GM18498 (cell line): ENCODE measurements around the gene POLH.
"Not testable (repeated sequence)": the region's sequence is repeated elsewhere in the genome, so short reads cannot be mapped to it uniquely, and the experiment has no call there.

Experiments used
- ATAC-seq: cut with Tn5 transposase; IDR thresholded peaks from one replicate; pipeline ENCODE4 v1.9.1; 2021; ENCODE audit warnings: mild to moderate bottlenecking, moderate library complexity; ENCODE audit not compliant: unreplicated experiment

POLH gene

DNA sequence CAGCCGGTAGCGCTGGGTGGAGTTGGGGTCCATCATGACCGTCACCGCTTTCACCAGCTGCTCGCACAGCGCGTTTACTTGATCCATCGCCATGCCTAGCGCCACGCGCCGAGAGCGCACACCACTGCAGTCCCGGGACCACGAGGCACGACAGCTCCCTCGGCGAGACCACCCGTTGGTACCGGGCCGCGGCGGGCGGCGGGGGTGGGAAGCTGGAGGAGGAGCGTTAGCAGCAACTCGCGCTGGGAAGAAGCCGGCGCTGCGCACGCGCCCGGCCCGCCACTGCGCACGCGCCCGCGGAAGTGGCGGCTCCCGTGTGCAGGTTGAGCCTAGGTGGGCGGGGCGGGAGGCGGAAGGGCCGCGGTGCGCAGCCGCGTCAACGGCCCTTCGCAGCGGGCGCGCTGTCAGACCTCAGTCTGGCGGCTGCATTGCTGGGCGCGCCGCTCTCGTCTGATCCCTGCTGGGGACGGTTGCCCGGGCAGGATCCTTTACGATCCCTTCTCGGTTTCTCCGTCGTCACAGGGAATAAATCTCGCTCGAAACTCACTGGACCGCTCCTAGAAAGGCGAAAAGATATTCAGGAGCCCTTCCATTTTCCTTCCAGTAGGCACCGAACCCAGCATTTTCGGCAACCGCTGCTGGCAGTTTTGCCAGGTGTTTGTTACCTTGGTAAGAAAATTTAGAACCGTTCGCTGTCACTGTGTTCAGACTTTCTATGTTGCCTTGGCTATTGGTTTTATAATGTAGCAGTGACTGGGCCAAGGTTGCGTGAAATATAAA is at the start of gene POLH, which contains the start of gene XPO5:
Gene POLH, plus strand, starts transcription at position 414 of the 780 bp plus-strand sequence. CDS start 6,135 bp downstream, outside the sequence.
Gene XPO5, minus strand, starts transcription at position 267 of the 780 bp plus-strand sequence. Its CDS starts 174 bp downstream, at position 93.
- peak; percentile 90 for ATAC-seq

DNA sequence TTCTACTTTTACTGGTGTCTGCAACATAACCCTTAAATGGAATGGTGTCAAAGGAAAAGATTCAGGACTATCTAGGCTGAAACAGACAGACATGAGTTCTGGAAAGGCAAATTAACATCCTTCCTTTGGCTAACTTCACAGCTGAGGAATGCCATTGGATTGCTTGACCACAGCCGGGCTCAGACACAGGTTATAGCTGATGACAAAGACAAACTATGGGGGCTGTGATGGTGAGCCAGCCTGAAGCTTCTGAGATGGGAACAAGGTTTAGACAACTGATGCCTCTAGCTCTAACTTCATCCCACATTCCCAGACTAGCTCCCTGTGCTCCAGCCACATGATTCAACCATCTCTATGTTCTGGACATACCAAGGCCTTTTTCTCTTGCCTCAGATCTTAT is 43.8 kb upstream of the POLH start:
- no peak for ATAC-seq

DNA sequence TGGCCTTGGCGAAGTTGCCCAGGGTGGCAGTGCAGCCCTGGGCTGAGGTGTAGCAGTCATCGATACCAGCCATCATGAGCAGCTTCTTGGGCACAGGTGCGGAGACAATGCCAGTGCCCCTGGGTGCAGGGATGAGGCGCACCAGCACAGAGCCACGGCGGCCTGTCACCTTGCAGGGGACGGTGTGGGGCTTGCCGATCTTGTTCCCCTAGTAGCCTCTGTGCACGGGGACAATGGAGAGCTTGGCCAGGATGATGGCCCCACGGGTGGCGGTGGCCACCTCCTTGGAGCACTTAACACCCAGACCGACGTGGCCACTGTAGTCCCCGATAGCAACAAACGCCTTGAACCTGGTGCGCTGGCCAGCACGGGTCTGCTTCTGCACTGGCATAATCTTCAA is 37.0 kb upstream of the POLH start:
- not testable (repeated sequence) for ATAC-seq

DNA sequence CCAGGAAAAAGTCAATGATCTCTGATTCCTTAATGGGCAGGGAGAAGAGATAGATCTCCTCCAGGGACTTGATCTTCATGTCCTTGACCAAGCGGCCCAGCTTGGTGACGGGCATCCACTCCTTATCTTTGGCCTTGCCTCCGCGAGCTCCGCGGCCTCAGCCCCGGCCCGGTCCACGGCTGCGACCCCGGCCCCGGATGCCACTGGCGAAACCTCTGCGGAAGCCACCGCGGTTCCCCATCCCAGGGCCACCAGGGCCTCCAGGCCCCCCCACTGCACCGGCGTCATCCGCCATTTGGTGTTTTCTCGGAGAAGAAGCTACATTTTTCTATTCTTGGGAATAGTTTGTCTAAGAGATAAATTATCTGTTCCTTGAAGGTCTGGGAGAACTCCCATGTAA is 36.6 kb upstream of the POLH start:
- not testable (repeated sequence) for ATAC-seq

DNA sequence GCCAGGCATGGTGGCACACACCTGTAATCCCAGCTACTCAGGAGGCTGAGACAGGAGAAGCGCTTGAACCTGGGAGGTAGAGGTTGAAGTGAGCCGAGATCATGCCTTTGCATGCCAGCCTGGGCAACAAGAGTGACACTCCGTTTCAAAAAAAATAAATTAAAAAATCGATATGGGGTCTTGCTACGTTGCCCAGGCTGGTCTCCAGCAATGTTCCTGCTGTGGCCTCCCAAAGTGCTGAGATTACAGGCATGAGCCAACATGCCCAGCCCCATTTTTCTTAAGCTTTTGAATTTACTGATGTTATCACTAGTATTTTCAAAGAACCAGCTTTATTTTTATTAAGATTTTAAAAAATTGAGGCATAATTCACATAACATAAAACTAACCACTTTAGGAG is 35.5 kb upstream of the POLH start:
- ATAC-seq = no peak

DNA sequence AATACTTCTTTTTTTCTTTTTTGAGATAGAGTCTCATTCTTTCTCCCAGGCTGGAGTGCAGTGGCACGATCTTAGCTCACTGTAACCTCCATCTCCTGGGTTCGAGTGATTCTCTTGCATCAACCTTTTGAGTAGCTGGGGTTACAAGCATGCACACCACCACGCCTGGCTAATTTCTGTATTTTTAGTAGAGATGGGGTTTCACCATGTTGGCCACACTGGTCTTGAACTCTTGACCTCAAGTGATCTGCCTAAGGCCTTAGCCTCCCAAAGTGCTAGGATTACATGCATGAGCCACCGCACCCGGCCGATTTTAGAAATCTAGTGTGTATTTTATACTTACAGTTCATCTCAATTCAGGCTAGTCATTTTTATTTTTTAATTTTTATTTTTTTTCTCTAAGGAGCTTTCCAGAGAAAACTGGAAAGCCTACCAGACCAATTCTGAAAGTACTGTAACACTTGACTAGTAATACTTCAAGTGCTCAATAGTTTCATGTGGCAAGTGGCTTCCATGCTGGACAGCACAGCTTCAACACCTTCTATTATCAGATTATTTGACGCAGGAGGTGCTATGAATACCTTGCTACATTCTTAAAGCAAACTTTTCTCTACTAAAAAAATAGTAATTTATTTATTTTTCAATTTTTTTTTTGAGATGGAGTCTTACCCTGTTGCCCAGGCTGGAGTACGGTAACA is 34.1 kb upstream of the POLH start:
- peak; percentile 51 for ATAC-seq

DNA sequence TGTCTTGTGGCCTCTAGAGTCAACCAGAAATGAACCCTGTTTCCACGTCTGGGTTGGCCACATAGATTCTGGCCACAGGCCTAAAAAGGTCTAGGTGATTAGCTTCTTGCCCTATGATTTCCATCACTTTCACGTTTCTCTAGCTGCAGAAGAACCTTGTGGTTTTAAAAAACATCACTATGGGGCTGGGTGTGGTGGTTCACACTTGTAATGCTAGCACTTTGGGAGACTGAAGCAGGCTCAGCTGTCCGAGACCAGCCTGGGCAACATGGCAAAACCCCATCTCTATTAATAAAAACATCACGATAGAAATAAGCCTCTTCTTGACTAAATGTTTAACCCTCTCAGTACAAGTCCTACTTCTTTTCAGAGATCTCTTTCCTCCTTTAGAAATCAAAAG is 31.5 kb upstream of the POLH start:
- ATAC-seq = peak; percentile 57

DNA sequence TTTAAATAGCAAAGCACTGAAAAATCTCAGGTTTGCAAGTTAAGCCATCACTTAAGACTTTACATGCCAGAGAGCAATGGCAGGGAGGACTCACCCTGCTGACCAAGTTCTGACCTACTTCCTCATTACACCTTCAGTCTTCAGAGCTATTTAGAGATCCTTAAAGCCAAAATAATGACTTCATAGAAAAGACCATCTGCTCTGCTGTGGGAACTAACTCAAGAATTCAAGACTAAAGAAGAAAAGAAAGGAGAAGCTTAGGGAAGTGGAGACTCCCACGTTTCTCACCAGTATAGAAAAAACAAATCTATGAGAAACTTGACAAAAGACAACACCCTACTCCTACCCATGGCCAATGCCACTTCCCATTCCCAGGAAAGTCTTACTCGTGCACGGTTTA is 28.8 kb upstream of the POLH start:
- ATAC-seq = no peak

DNA sequence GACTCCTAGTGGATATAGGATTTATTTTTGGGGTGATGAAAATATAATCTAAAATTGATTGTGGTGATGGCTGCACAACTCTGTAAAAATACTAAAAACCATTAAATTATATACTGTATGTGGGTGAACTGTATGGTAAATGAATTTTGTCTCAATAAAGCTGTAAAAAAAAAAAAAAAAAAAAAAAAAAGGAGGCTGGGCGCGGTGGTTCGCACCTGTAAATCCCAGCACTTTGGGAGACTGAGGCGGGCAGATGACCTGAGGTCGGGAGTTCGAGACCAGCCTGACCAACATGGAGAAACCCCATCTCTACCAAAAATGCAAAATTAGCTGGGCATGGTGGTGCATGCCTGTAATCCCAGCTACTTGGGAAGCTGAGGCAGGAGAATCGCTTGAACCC is 18.4 kb upstream of the POLH start:
- not testable (repeated sequence) for ATAC-seq

DNA sequence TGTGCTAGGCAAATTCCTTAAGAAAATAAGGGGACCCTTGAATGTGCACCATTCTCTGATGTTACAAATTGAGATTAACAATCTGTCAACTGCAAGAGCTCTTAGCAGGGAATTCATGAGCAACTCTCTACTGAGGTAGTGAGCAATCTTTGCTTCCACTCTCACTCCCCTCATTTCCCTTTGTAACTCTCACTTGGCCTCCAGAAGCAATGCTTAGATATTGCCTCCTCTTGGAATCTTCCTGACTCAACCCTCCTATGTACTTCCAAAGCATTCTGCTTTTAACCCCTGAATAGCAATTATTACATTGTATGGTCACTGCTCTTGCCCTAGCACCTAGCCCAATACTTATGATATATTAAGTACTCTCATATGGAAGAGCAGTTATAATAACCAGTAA is 16.7 kb upstream of the POLH start:
- ATAC-seq = no peak

DNA sequence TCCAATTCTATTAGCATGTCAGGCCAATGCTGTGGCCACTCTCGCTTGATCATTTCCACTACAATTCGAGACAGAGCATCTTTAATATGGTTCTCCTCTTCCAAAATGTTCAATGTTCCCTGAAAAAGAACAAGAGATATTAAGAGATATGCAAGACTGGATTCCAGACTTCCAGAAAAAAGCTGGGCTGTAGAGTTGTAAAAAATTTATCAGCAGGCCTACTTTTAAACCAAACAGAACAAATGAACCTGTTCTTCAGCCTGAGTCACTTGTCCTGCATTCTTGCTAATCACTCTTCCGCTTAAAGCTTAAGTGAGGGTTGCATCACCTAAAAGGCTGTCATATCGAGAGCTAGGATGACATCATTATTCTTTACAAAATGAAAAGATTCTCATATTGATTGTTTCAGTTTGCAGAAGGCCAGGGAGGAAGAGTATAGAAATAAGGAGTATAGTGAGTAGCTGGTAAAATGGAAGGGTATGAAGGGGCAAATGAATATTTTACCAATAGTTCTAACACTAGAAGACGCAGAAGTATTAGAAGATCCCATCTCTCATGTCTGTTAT is 5.0 kb upstream of the POLH start:
- no peak for ATAC-seq

DNA sequence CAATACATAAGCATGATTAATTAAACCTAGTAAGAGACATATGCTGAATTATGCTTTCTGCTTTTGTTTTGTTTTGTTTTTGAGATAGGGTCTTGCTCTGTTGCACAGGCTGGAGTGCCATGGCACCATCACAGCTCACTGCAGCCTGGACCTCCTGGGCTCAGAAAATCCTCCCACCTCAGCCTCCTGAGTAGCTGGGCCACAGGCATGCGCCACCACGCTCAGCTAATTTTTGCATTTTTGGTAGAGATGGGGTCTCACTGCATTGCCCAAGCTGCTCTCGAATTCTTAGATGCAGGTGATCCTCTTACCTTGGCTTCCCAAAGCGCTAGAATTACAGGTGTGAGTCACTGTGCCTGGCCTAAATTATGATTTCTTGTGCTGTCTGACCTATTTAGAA is 4.0 kb upstream of the POLH start:
- ATAC-seq = no peak

DNA sequence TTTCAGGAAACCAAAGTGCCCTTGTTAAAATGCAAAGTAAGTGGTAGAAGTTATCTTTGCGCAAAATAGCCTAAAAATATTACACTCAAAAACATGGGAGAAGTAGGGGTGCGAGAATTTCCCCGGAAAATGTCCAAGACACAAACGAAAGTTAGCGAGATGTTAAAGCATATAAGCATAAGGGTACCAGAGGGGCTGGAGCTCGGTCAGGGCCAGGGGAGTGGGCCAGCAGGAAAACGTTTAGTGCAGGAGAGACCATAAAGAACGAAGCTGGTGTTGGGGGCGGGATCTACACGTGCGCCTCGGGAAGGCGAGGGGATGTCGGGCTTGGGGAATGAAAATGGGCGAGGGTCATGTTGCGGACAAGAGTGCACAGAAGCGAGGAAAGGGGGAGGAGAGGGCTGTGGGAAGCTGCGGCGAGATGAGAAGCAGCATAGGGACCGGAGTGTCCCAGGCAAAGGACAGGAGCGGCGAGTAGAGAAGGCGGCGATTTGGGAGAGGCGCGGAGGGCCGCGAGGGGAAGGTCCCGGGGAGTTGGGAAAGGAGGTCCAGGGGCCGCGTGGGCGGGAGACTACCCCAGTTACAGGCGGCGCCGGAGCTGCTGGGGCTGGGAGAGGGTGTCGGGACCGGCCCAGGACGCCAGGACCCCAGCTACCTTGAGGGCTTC is 747 bp upstream of the POLH start:
- ATAC-seq = peak; percentile 25

DNA sequence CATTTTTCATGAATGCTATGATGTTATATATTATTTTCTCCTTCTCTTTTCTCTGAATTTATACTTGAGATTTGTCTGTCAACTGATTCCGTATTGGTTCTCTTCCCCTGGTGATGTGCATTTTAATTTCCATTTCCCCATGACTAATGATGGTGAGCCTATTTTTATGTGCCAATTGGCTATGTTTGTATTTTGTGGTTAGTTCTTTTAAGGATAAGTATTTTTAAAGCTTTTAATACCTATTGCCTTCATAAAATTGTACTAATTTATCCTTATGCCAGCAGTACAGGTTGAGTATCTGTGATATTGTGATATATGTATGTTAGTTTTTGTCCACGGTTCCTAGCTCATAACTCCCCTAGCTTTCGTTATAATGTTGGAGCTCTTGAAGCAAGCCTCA is 2.8 kb downstream of the POLH start:
- ATAC-seq = no peak

DNA sequence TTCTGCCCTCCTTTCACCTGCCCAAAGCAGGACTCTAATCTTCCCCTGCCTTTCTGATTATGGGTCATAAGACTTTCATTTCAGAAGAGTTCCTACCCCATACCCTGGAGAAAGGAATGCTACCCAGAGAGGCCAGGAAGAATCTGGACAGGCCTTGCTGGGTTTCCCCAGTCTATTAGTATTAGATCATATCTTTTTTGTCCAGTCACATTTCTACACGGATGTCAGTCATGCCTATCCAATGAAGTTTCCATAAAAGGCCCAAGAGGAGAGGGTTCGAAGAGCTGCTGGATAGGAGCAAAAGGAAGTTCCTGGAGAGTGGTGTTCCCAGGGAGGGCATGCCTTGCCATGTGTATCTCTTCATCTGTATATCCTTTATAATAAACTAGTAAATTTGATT is 3.2 kb downstream of the POLH start:
- no peak for ATAC-seq

DNA sequence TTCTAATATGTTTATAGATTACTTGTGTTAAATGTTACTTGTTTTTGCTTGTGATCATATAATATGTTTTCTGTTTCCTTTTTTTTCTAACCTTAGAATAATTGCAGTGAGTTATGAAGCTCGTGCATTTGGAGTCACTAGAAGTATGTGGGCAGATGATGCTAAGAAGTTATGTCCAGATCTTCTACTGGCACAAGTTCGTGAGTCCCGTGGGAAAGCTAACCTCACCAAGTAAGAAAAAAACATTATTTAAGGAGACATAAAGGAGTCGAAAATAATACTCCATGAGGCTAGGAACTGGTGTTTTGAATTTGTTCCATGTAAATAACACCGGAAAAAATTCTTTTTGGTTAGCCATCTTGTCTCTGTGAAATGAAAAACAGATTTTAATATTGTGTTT is 6.9 kb downstream of the POLH start:
- ATAC-seq = no peak

DNA sequence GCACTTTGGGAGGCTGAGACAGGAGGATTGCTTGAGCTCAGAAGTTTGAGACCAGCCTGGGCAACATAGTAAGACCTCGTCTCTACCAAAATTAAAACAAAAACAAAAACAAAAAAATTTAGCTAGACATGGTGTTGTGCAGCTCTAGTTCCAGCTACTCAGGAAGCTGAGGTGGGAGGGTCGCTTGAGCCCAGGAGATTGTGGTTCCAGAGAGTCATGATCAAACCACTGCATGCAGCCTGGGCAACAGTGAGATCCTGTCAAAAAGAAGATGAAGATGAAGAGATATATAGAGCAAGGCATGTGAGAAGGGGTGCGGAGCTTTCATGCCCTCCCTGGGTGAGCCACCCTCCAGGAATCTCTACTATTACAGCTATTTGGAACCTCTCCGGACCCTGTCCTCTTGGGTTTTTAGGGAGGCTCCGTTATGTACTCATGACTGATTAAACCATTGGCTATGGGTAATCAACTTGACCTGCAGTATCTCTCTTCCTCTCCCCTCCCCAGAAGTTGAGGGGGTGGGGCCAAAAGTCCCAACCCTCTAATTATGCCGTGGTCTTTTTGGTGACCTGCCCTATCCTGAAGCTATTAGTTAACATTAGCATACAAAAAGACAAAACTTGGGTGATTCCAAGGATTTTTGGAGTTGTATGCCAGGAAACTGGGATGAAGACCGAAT is 9.0 kb downstream of the POLH start:
- ATAC-seq = no peak

DNA sequence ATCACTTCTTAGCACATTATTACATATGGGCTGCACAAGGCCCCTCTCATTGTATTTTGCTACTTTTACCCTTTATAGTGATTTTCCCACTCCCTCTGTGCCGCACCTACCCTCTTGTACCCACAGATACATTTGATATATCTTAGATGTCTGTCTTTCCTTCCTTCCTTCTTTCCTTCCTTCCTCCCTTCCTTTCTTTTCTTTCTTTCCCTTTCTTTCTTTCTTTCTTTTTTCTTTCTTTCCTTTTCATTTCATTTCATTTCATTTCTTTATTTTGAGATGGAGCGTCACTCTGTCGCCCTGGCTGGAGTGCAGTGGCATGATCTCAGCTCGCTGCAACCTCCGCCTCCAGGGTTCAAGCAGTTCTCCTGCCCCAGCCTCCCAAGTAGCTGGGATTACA is 12.2 kb downstream of the POLH start:
- ATAC-seq = no peak

DNA sequence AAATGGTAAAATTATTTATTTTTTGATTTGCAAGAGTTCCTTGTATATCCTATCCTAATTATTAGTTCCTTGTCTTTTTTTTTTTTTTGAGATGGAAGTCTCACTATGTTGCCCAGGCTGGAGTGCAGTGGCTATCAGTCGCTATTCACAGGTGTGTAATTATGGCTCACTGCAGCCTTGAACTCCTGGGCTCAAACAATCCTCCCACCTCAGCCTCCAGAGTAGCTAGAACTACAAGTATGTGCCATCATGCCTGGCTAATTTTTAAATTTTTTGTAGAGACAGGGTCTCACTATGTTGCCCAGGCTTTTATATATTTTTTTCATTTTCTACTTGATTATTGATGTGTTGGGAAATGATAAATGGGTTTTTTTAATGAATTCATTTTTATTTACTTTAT is 13.6 kb downstream of the POLH start:
- ATAC-seq = not testable (repeated sequence)

DNA sequence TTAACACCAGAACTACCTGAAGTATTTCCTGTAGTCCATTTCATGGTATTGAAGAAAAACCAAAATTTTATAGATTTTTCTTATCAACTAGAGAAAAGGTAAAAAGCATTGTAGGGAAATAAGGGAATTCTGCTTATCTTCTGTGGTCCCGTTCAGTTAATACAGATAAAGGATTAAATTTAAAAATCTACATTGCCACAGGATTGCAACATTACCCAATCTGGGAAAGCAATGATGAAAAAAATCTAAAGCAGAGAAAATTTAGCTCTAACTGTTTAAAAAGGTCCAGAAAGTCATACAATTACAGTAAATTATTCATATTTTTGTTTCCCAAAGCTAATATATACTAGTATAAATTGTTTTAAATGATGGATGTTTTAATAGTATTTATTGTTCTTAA is 18.0 kb downstream of the POLH start:
- no peak for ATAC-seq

DNA sequence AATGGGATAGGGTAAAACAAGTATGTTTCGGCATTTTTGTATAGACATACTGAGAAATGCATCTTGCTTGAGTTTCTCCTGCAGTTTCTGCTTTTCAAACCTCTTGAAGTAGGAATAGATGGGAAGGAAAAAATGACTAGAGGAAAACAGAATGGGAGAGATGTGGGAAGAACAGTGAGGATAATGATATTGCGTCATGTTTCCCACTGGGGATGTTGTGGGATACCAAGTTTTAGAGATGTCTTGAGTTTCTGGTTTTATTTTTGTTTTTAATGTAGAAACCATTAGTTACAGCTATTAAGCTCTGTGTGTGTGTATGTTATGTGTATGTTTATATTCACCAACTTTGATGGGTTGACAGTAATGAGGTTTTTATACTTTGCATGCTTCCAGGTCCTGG is 24.6 kb downstream of the POLH start:
- ATAC-seq = no peak
